GM18951 (cell line): ENCODE data around the gene STING1.

Experiments used
- POLR2A ChIP-seq: IDR thresholded peaks from 4 replicates; pipeline ENCODE4 v1.6.1; 2011; ENCODE audit warnings: mild to moderate bottlenecking; ENCODE audit not compliant: insufficient read length, insufficient read depth; ENCODE audit errors: extremely low read depth
- in situ Hi-C: fragments of 300-500 bp; cut with MboI; formaldehyde crosslinking; loops from one replicate; pipeline ENCODE4 v1.12.0; 2022; ENCODE audit warnings: low sequenced_read_pairs, mixed read lengths, inconsistent platforms; ENCODE audit not compliant: unreplicated experiment

The STING1 gene

GRCh38 chr5:139461698-139462097 is 20.9 kb downstream of the STING1 start:
- in situ Hi-C loops, result no loop called here
- no peak for TF ChIP-seq POLR2A

GRCh38 chr5:139461176-139461575 is 21.4 kb downstream of the STING1 start:
- in situ Hi-C loops, result no loop called here
- TF ChIP-seq POLR2A, result no peak

GRCh38 chr5:139460455-139460854 is 22.1 kb downstream of the STING1 start:
- in situ Hi-C loops, result no loop called here
- no peak for TF ChIP-seq POLR2A

- no peak for TF ChIP-seq POLR2A
- in situ Hi-C loops, result no loop called here
Observed at GRCh38 chr5:139459451-139459934, 23.1 kb downstream of the STING1 start.

GRCh38 chr5:139458580-139459407 is 23.8 kb downstream of the STING1 start:
- in situ Hi-C loops, result no loop called here
- no peak for TF ChIP-seq POLR2A

GRCh38 chr5:139457653-139458306 is 24.8 kb downstream of the STING1 start:
- in situ Hi-C loops, result no loop called here
- TF ChIP-seq POLR2A, result no peak

GRCh38 chr5:139457241-139457640 is 25.3 kb downstream of the STING1 start:
- in situ Hi-C loops, result no loop called here

GRCh38 chr5:139456776-139457175 is 25.8 kb downstream of the STING1 start:
- no peak for TF ChIP-seq POLR2A

More at GRCh38 chr5:139457241-139457640, 25.3 kb downstream of the STING1 start:
- TF ChIP-seq POLR2A, result no peak

GRCh38 chr5:139454568-139455290 is 27.8 kb downstream of the STING1 start:
- in situ Hi-C loops, result no loop called here
- no peak for TF ChIP-seq POLR2A

More at GRCh38 chr5:139456776-139457175, 25.8 kb downstream of the STING1 start:
- in situ Hi-C loops, result no loop called here

GRCh38 chr5:139453683-139454567 is 28.6 kb downstream of the STING1 start:
- TF ChIP-seq POLR2A, result no peak
- in situ Hi-C loops, result no loop called here

GRCh38 chr5:139451878-139452660 is 30.5 kb downstream of the STING1 start:
- no peak for TF ChIP-seq POLR2A
- in situ Hi-C loops, result no loop called here

- TF ChIP-seq POLR2A, result no peak
- in situ Hi-C loops, result no loop called here
Observed at GRCh38 chr5:139451176-139451575, 31.4 kb downstream of the STING1 start.
